Endothelial cell (in vitro differentiated cells): Measurements from ENCODE around the gene UFC1. TPM values are rescaled to one million over a fixed set of nuclear protein-coding genes. Genes with fewer than 3 reads are reported as not detected.

Experiments used
- DNase-seq: peaks from one replicate; pipeline ENCODE4 v3.0.0; 2021; ENCODE audit warnings: low spot score
- H3K27ac Mint-ChIP-seq: one replicate; pipeline ENCODE4 v1.8.0; 2021; ENCODE audit warnings: mixed read lengths, inconsistent platforms; ENCODE audit not compliant: unreplicated experiment
- H3K27me3 Mint-ChIP-seq: one replicate; pipeline ENCODE4 v1.8.0; 2021; ENCODE audit warnings: mild to moderate bottlenecking, moderate library complexity, mixed read lengths, inconsistent platforms; ENCODE audit not compliant: unreplicated experiment
- H3K36me3 Mint-ChIP-seq: one replicate; pipeline ENCODE4 v1.8.0; 2021; ENCODE audit warnings: mild to moderate bottlenecking, low read depth, mixed read lengths, inconsistent platforms; ENCODE audit not compliant: unreplicated experiment
- H3K4me1 Mint-ChIP-seq: one replicate; pipeline ENCODE4 v1.8.0; 2021; ENCODE audit warnings: mild to moderate bottlenecking, mixed read lengths, inconsistent platforms; ENCODE audit not compliant: unreplicated experiment
- H3K4me3 Mint-ChIP-seq: one replicate; pipeline ENCODE4 v1.8.0; 2021; ENCODE audit warnings: mild to moderate bottlenecking, mixed read lengths, inconsistent platforms; ENCODE audit not compliant: unreplicated experiment
- H3K9me3 Mint-ChIP-seq: one replicate; pipeline ENCODE4 v1.8.0; 2021; ENCODE audit warnings: mixed read lengths, inconsistent platforms; ENCODE audit not compliant: unreplicated experiment
- CTCF ChIP-seq: fragments of 200-600 bp; sonication (generic); IDR thresholded peaks from one replicate; pipeline ENCODE4 v1.5.0; 2021; ENCODE audit warnings: antibody characterized with exemption; ENCODE audit not compliant: unreplicated experiment
- total RNA-seq: library from RNA; stranded (reverse); fragmentation: NEBNext Ultra II Directional; extraction: Animal tissue kit (Norgen Biotek cat#: 25700); gene quantifications from one replicate; pipeline ENCODE4 v1.2.1, GENCODE V29; 2021; ENCODE audit not compliant: unreplicated experiment

Gene UFC1
- total RNA-seq, 1 donor from 2014 or later: 124 TPM

DNA sequence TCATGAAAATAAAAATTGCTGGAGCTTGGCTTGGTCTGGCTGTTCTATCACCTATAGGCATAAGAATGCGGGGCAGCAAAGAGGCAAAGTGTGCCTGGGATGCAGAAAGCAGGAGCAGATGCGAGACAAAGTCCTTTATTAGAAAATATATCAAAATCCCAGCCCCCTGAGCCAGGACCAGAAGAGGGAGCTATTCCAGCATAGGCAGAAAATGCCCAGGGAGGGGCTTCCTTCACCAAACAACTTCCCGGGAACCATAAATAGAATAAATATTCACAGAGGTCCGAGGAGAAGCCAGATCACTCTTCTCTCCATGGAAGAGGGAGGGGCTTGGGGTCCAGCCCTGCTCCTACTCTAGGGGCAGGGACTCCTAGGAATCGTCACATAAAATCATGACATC, 17.4 kb downstream of the UFC1 start:
- H3K27me3 Mint-ChIP-seq: peaks cover 11% of the 10 kb centered on the region
- no peaks in the 10 kb centered on the region for H3K9me3 Mint-ChIP-seq
- DNase-seq: no peak
- no peak overlapping the region for H3K27ac Mint-ChIP-seq
- H3K36me3 Mint-ChIP-seq: peaks cover 47% of the 10 kb centered on the region
- TF ChIP-seq CTCF: no peak
- no peak overlapping the region for H3K4me3 Mint-ChIP-seq
- peaks cover 13% of the 10 kb centered on the region for H3K4me1 Mint-ChIP-seq

DNA sequence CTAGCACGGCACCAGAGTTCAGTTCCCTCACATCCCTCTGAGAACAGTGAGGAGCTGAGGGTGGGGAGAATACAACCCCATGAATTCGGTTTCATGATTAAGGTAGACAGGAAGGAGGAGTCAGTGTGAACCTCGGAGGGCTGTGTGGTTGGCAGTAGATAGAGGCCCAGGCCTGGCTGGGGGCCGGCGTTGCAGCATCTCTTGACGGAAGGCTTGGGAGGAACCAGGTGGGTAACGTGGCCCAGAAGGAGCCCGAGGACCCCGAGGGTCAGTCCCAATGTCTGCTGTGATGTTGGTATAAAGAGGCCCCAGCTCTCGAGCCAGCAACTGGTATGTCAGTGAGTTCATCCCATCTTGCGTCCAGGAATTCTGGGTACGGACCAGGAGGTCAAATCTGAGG, 17.9 kb downstream of the UFC1 start:
- Mint-ChIP-seq H3K27me3 (peaks cover 14% of the 10 kb centered on the region), H3K9me3 (no peaks in the 10 kb centered on the region), H3K27ac (no peak overlapping the region), H3K4me3 (no peak overlapping the region), H3K4me1 (peaks cover 18% of the 10 kb centered on the region), H3K36me3 (peaks cover 52% of the 10 kb centered on the region)
- DNase-seq: no peak
- no peak for TF ChIP-seq CTCF

DNA sequence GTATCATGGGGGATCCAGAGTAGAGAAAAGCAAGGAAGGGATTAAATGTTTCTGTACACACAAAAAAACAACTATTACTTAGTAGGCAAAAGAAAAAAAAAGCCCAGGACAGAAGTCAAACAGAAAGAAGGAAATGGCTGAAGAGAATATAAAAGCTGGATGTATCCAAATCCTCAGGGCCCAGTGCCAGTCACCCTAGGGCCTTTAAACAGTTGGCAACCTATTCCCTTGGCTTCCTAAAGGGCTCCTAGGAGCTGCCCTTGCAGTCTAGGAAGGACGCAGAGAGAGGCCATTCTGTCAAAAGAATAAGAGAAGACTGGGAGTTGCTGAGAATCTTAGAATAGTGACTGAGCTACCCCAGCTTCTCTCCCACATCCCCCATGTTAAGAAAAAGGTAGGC, 18.6 kb downstream of the UFC1 start:
- no peak for TF ChIP-seq CTCF
- DNase-seq: no peak
- Mint-ChIP-seq H3K4me3 (no peak overlapping the region), H3K27ac (no peak overlapping the region), H3K4me1 (peaks cover 17% of the 10 kb centered on the region), H3K9me3 (no peaks in the 10 kb centered on the region), H3K36me3 (peaks cover 52% of the 10 kb centered on the region), H3K27me3 (peaks cover 14% of the 10 kb centered on the region)

- Mint-ChIP-seq H3K27me3 (peaks cover 14% of the 10 kb centered on the region), H3K4me1 (peaks cover 19% of the 10 kb centered on the region), H3K4me3 (no peak overlapping the region), H3K36me3 (peaks cover 52% of the 10 kb centered on the region), H3K9me3 (no peaks in the 10 kb centered on the region), H3K27ac (no peak overlapping the region)
- no peak for DNase-seq
- no peak for TF ChIP-seq CTCF
Measured at GRCh38 chr1:161172776-161173376, 19.1 kb downstream of the UFC1 start.

GRCh38 chr1:161173711-161174110, 19.9 kb downstream of the UFC1 start:
- Mint-ChIP-seq H3K36me3 (peaks cover 48% of the 10 kb centered on the region), H3K9me3 (no peaks in the 10 kb centered on the region), H3K4me3 (no peak overlapping the region), H3K27me3 (peaks cover 14% of the 10 kb centered on the region), H3K4me1 (peaks cover 25% of the 10 kb centered on the region), H3K27ac (no peak overlapping the region)
- TF ChIP-seq CTCF: no peak
- DNase-seq: no peak
